Stimulated activated naive CD8-positive, alpha-beta T cell treated with anti-CD3 and anti-CD28 coated beads, Interleukin-15, amount 100 ng/mL, for 72 hours (primary cell): Measurements from ENCODE around the gene SPG11.
"Not testable (repeated sequence)": the region's sequence is repeated elsewhere in the genome, so short reads cannot be mapped to it uniquely, and the experiment has no call there.

Experiments
- ATAC-seq: fragments of 150-1000 bp; cut with Tn5 transposase; 2 replicates; pipeline ENCODE4 v1.10.0; 2021; ENCODE audit warnings: mild to moderate bottlenecking, moderate library complexity
- DNase-seq, 2 donors: peaks; one replicate each; pipeline ENCODE4 v3.0.0; 2021 to 2022
- H3K27ac Mint-ChIP-seq, 2 donors: one replicate each; pipeline ENCODE4 v1.8.0; 2022; ENCODE audit warnings: mild to moderate bottlenecking in 2 of 2, mixed read lengths in 2 of 2, moderate library complexity in 2 of 2
- H3K27me3 Mint-ChIP-seq: one replicate; pipeline ENCODE4 v1.8.0; 2022; ENCODE audit warnings: mixed read lengths
- H3K4me1 Mint-ChIP-seq: one replicate; pipeline ENCODE4 v1.8.0; 2022; ENCODE audit warnings: mild to moderate bottlenecking, mixed read lengths
- H3K4me3 Mint-ChIP-seq, 2 donors: one replicate each; pipeline ENCODE4 v1.8.0; 2022; ENCODE audit warnings: mild to moderate bottlenecking in 2 of 2, mixed read lengths in 2 of 2, moderate library complexity in 1 of 2
- H3K9me3 Mint-ChIP-seq, 2 donors: one replicate each; pipeline ENCODE4 v1.8.0; 2022; ENCODE audit warnings: mixed read lengths in 2 of 2

SPG11 gene

GRCh38 chr15:44536302-44536961 lies 127.0 kb downstream of the SPG11 start:
- Mint-ChIP-seq H3K4me3 (peak overlapping the region; percentile 88 to 97), H3K9me3 (no peaks in the 10 kb centered on the region), H3K4me1 (peaks cover 41% of the 10 kb centered on the region), H3K27me3 (no peaks in the 10 kb centered on the region), H3K27ac (peak overlapping the region; percentile 91 to 96)
- DNase-seq (peak in 1 of 2 donors; percentile 81), ATAC-seq (peak; percentile 74)

- H3K9me3 Mint-ChIP-seq = no peaks in the 10 kb centered on the region
- H3K4me3 Mint-ChIP-seq = peak overlapping the region; percentile 88 to 97
- H3K27ac Mint-ChIP-seq = peak overlapping the region; percentile 91 to 96
- H3K4me1 Mint-ChIP-seq = peaks cover 34% of the 10 kb centered on the region
- peak in 1 of 2 donors; percentile 31 for DNase-seq
- H3K27me3 Mint-ChIP-seq = no peaks in the 10 kb centered on the region
- no peak for ATAC-seq
Measured at GRCh38 chr15:44535523-44536301, 127.8 kb downstream of the SPG11 start.

- Mint-ChIP-seq H3K27me3 (no peaks in the 10 kb centered on the region), H3K4me1 (peaks cover 28% of the 10 kb centered on the region), H3K4me3 (peak overlapping the region; percentile 63 to 65), H3K9me3 (no peaks in the 10 kb centered on the region), H3K27ac (peak overlapping the region; percentile 70 to 82)
- no peak for ATAC-seq
- no peak for DNase-seq
Measured at GRCh38 chr15:44535092-44535491, 128.4 kb downstream of the SPG11 start.

GRCh38 chr15:44532689-44533088 lies 130.8 kb downstream of the SPG11 start:
- peaks cover 13% of the 10 kb centered on the region for H3K4me1 Mint-ChIP-seq
- H3K27ac Mint-ChIP-seq = peak overlapping the region in 1 of 2 donors; percentile 85
- DNase-seq (no peak), ATAC-seq (no peak)
- H3K9me3 Mint-ChIP-seq = no peaks in the 10 kb centered on the region
- no peak overlapping the region for H3K4me3 Mint-ChIP-seq
- H3K27me3 Mint-ChIP-seq = no peaks in the 10 kb centered on the region

- not testable (repeated sequence) for H3K27me3 Mint-ChIP-seq, ATAC-seq, H3K9me3 Mint-ChIP-seq, H3K27ac Mint-ChIP-seq, H3K4me3 Mint-ChIP-seq, DNase-seq
- H3K4me1 Mint-ChIP-seq = peaks cover 13% of the 10 kb centered on the region
Measured at GRCh38 chr15:44532275-44532674, 131.2 kb downstream of the SPG11 start.

- no peak overlapping the region for H3K27ac Mint-ChIP-seq
- H3K4me1 Mint-ChIP-seq = peaks cover 8% of the 10 kb centered on the region
- no peak overlapping the region for H3K4me3 Mint-ChIP-seq
- no peaks in the 10 kb centered on the region for H3K27me3 Mint-ChIP-seq
- H3K9me3 Mint-ChIP-seq = no peaks in the 10 kb centered on the region
- ATAC-seq (no peak), DNase-seq (no peak)
Measured at GRCh38 chr15:44530653-44531052, 132.8 kb downstream of the SPG11 start.

- H3K27me3 Mint-ChIP-seq = no peaks in the 10 kb centered on the region
- no peak overlapping the region for H3K4me3 Mint-ChIP-seq
- ATAC-seq (no peak), DNase-seq (no peak)
- H3K9me3 Mint-ChIP-seq = no peaks in the 10 kb centered on the region
- H3K27ac Mint-ChIP-seq = no peak overlapping the region
- peaks cover 2% of the 10 kb centered on the region for H3K4me1 Mint-ChIP-seq
Measured at GRCh38 chr15:44529864-44530604, 133.4 kb downstream of the SPG11 start.

GRCh38 chr15:44527241-44527640 lies 136.2 kb downstream of the SPG11 start:
- no peak overlapping the region for H3K27ac Mint-ChIP-seq
- no peak for ATAC-seq
- H3K9me3 Mint-ChIP-seq = no peaks in the 10 kb centered on the region
- no peak overlapping the region for H3K4me3 Mint-ChIP-seq
- no peak for DNase-seq
- no peaks in the 10 kb centered on the region for H3K27me3 Mint-ChIP-seq
- no peaks in the 10 kb centered on the region for H3K4me1 Mint-ChIP-seq

GRCh38 chr15:44525018-44525417 lies 138.4 kb downstream of the SPG11 start:
- H3K27me3 Mint-ChIP-seq = no peaks in the 10 kb centered on the region
- ATAC-seq = no peak
- no peak overlapping the region for H3K27ac Mint-ChIP-seq

GRCh38 chr15:44519537-44519936 lies 143.9 kb downstream of the SPG11 start:
- no peak overlapping the region for H3K27ac Mint-ChIP-seq
- H3K4me3 Mint-ChIP-seq = no peak overlapping the region
- no peaks in the 10 kb centered on the region for H3K27me3 Mint-ChIP-seq
- no peaks in the 10 kb centered on the region for H3K9me3 Mint-ChIP-seq
- H3K4me1 Mint-ChIP-seq = no peaks in the 10 kb centered on the region
- DNase-seq = no peak
- no peak for ATAC-seq

More at GRCh38 chr15:44525018-44525417, 138.4 kb downstream of the SPG11 start:
- Mint-ChIP-seq H3K9me3 (no peaks in the 10 kb centered on the region), H3K4me1 (no peaks in the 10 kb centered on the region), H3K4me3 (no peak overlapping the region)
- DNase-seq = no peak

GRCh38 chr15:44516436-44516835 lies 147.0 kb downstream of the SPG11 start:
- no peaks in the 10 kb centered on the region for H3K4me1 Mint-ChIP-seq
- ATAC-seq (no peak), DNase-seq (no peak)
- no peaks in the 10 kb centered on the region for H3K9me3 Mint-ChIP-seq
- no peak overlapping the region for H3K4me3 Mint-ChIP-seq
- no peaks in the 10 kb centered on the region for H3K27me3 Mint-ChIP-seq
- H3K27ac Mint-ChIP-seq = no peak overlapping the region
